Measurements from ENCODE around the gene VPREB1. TPM values are rescaled to one million over a fixed set of nuclear protein-coding genes. Genes with fewer than 3 reads are reported as not detected.
"Not testable (repeated sequence)": the region's sequence is repeated elsewhere in the genome, so short reads cannot be mapped to it uniquely, and the experiment has no call there.

The VPREB1 gene
- not detected in 2 replicates for total RNA-seq (2014; rRNA removed; shearing (Covaris generic))
- not detected in 2 replicates for polyA plus RNA-seq (2015; cell fraction: cytosol; rRNA removed)
- not detected in 2 replicates for polyA plus RNA-seq (2015; cell fraction: nucleus; rRNA removed)

GRCh38 chr22:22244316-22245250 lies at the start of gene VPREB1:
Gene VPREB1, plus strand, starts transcription at chr22:22244786. Its CDS starts 28 bp downstream, at chr22:22244814.
- DNase-seq (ENCODE audit: low read depth), result no peak

GRCh38 chr22:22194931-22195264 lies 49.7 kb upstream of the VPREB1 start:
- no peak for DNase-seq (ENCODE audit: low read depth)

- peak; percentile 48 for DNase-seq (ENCODE audit: low read depth)
Observed at GRCh38 chr22:22195265-22196017, 49.1 kb upstream of the VPREB1 start.

GRCh38 chr22:22196018-22196533 lies 48.5 kb upstream of the VPREB1 start:
- no peak for DNase-seq (ENCODE audit: low read depth)

- no peak for DNase-seq (ENCODE audit: low read depth)
Observed at GRCh38 chr22:22196833-22197477, 47.6 kb upstream of the VPREB1 start.

- DNase-seq (ENCODE audit: low read depth), result no peak
Observed at GRCh38 chr22:22197993-22198402, 46.6 kb upstream of the VPREB1 start.

- no peak for DNase-seq (ENCODE audit: low read depth)
Observed at GRCh38 chr22:22198751-22199150, 45.8 kb upstream of the VPREB1 start.

- no peak for DNase-seq (ENCODE audit: low read depth)
Observed at GRCh38 chr22:22199634-22200033, 45.0 kb upstream of the VPREB1 start.

- DNase-seq (ENCODE audit: low read depth), result no peak
Observed at GRCh38 chr22:22200569-22201184, 43.9 kb upstream of the VPREB1 start.

- peak; percentile 26 for DNase-seq (ENCODE audit: low read depth)
Observed at GRCh38 chr22:22201185-22201929, 43.2 kb upstream of the VPREB1 start.

- DNase-seq (ENCODE audit: low read depth), result no peak
Observed at GRCh38 chr22:22201930-22202343, 42.6 kb upstream of the VPREB1 start.

- no peak for DNase-seq (ENCODE audit: low read depth)
Observed at GRCh38 chr22:22203048-22203971, 41.3 kb upstream of the VPREB1 start.

GRCh38 chr22:22207845-22208564 lies 36.6 kb upstream of the VPREB1 start:
- DNase-seq (ENCODE audit: low read depth), result peak; percentile 76

GRCh38 chr22:22208652-22209051 lies 35.9 kb upstream of the VPREB1 start:
- DNase-seq (ENCODE audit: low read depth), result no peak

GRCh38 chr22:22209080-22209640 lies 35.4 kb upstream of the VPREB1 start:
- DNase-seq (ENCODE audit: low read depth), result not testable (repeated sequence)

- peak; percentile 92 for DNase-seq (ENCODE audit: low read depth)
Observed at GRCh38 chr22:22210375-22210774, 34.2 kb upstream of the VPREB1 start.

GRCh38 chr22:22210889-22211833 lies 33.4 kb upstream of the VPREB1 start:
- no peak for DNase-seq (ENCODE audit: low read depth)
